GM21360 (cell line): ENCODE measurements around the gene TCF7L2.

Experiments used
- ATAC-seq: cut with Tn5 transposase; IDR thresholded peaks from one replicate; pipeline ENCODE4 v1.9.1; 2021; ENCODE audit warnings: mild to moderate bottlenecking, moderate library complexity; ENCODE audit not compliant: unreplicated experiment

The TCF7L2 gene

DNA sequence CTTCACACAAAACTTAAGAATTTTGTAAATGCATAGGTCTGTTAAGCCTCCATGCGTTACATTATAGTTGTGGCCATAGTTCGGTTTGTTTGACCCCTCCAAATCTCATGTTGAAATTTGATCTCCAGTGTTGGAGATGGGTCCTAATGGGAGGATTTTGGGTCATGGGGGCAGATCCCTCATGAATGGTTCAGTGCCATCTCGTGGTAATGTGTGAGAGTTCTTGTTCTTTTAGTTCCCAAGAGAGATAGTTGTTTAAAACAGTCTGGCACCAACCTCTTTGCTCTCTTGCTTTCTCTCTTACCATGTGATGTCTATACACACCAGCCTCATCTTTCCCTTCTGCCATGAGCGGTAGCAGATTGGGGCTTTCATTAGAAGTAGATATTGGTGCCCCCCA, 264.3 kb downstream of the TCF7L2 start:
- no peak for ATAC-seq

DNA sequence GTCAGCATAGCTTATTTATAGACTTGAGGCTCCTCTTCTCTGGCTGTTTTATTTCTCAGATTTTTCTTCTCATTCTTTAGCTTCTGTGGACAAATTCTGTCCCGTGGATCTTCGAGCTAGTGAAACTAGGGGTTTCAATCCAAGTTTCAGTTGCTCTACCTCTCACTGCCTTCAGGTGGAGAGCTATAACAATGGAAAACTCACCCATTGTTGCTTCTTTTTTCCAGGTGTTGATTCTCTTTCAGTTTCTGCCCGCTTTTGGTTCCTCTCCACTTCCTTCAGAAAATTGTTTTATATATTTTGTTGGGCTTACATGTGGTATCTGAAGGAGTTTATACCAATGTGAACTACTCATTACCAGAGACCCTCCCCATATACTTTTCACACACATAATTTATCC, 266.1 kb downstream of the TCF7L2 start:
- ATAC-seq = no peak
